Endothelial cell of umbilical vein (primary cell): ENCODE results near the gene TP73. TPM values are rescaled to one million over a fixed set of nuclear protein-coding genes. Genes with fewer than 3 reads are reported as not detected.

Experiments used
- BruUV-seq: library from RNA; stranded (reverse); fragments of 400-500 nt; replicated peaks from 2 replicates; lab custom pipeline; 2021; lab: Mats Ljungman, UMichigan
- CTCF ChIA-PET: fragments of 300-600, 350-600 bp; sonication (Branson Sonifier 250); formaldehyde crosslinking; loops from one replicate; lab custom pipeline; 2021; ENCODE audit warnings: antibody characterized with exemption, inconsistent platforms; lab: Charles Lee
- POLR2A ChIA-PET: fragments of 300-600, 350-600 bp; sonication (Branson Sonifier 250); formaldehyde crosslinking; loops from one replicate; lab custom pipeline; 2021; ENCODE audit warnings: antibody characterized with exemption, inconsistent platforms; lab: Charles Lee
- DNase-seq: peaks from one replicate; pipeline ENCODE4 v3.0.0-alpha.2; 2011; ENCODE audit warnings: low read depth, low spot score
- FAIRE-seq: peaks from 2 replicates; lab custom pipeline; 2011; peaks lifted over from hg19 to GRCh38; lab: Jason Lieb, UNC
- H2AFZ ChIP-seq: 2 replicates; pipeline ENCODE4 v1.6.0; 2012; ENCODE audit warnings: low read depth, low read length, control low read depth, inconsistent platforms
- H3K27ac ChIP-seq: 2 replicates; pipeline ENCODE4 v1.5.1; 2011; ENCODE audit warnings: low read depth, mild to moderate bottlenecking, control low read depth, low read length, moderate library complexity; ENCODE audit not compliant: insufficient read depth
- H3K27me3 ChIP-seq, 2 experiments: 2 replicates each; pipeline versions ENCODE4 v1.6.0 to v1.6.1; 2011; ENCODE audit warnings: low read length in 2 of 2, mixed read lengths in 1 of 2; ENCODE audit not compliant: control insufficient read depth in 2 of 2, insufficient read depth in 2 of 2
- H3K36me3 ChIP-seq, 2 experiments: 2 replicates in 1 of 2; 3 replicates in 1 of 2; pipeline ENCODE4 v1.5.1; 2011; ENCODE audit warnings: low read length in 2 of 2, mild to moderate bottlenecking in 1 of 2, moderate library complexity in 1 of 2; ENCODE audit not compliant: control insufficient read depth in 2 of 2, insufficient read depth in 2 of 2; ENCODE audit errors: extremely low read depth in 1 of 2
- H3K4me1 ChIP-seq: 3 replicates; pipeline ENCODE4 v1.5.1; 2011; ENCODE audit warnings: mild to moderate bottlenecking, low read length; ENCODE audit not compliant: control insufficient read depth, insufficient read depth; ENCODE audit errors: extremely low read depth
- H3K4me2 ChIP-seq: 2 replicates; pipeline ENCODE4 v1.6.1; 2011; ENCODE audit warnings: low read length, control low read depth, mixed read lengths; ENCODE audit not compliant: insufficient read depth
- H3K4me3 ChIP-seq, 3 experiments: fragments of 200-600 bp in 1 of 3; sonication (generic), shearing (Covaris generic) in 1 of 3; replicated peaks in 1 of 3; 2 replicates each; pipeline ENCODE4 v1.5.1; 2011 to 2016; ENCODE audit warnings: control low read depth in 3 of 3, low read length in 3 of 3, mild to moderate bottlenecking in 2 of 3, inconsistent platforms in 1 of 3, low read depth in 1 of 3, moderate library complexity in 1 of 3; ENCODE audit not compliant: insufficient read depth in 1 of 3
- H3K79me2 ChIP-seq: 2 replicates; pipeline ENCODE4 v1.6.0; 2012; ENCODE audit warnings: low read length, inconsistent platforms; ENCODE audit not compliant: control insufficient read depth, insufficient read depth
- H3K9ac ChIP-seq: replicated peaks from 2 replicates; pipeline ENCODE3; 2011; ENCODE audit warnings: low read length, control low read depth; ENCODE audit not compliant: insufficient read depth; ENCODE audit errors: extremely low read depth
- H3K9me1 ChIP-seq: replicated peaks from 3 replicates; pipeline ENCODE4 v1.6.0; 2011; ENCODE audit warnings: mild to moderate bottlenecking, low read length; ENCODE audit not compliant: control insufficient read depth, insufficient read depth; ENCODE audit errors: extremely low read depth
- H3K9me3 ChIP-seq: replicated peaks from 2 replicates; pipeline ENCODE4 v1.5.1; 2012; ENCODE audit warnings: low read length, inconsistent platforms; ENCODE audit not compliant: control insufficient read depth, insufficient read depth
- H4K20me1 ChIP-seq: replicated peaks from 2 replicates; pipeline ENCODE3; 2011; ENCODE audit warnings: mild to moderate bottlenecking, low read length; ENCODE audit not compliant: control insufficient read depth, insufficient read depth; ENCODE audit errors: extremely low read depth
- CTCF ChIP-seq, 2 donors: IDR thresholded peaks; 1 replicate in 1 of 2; 2 replicates in 1 of 2; pipeline ENCODE4 v1.5.1; 2011; ENCODE audit warnings: low read length in 2 of 2, mild to moderate bottlenecking in 2 of 2, moderate library complexity in 2 of 2, control low read depth in 1 of 2, inconsistent platforms in 1 of 2, low read depth in 1 of 2; ENCODE audit not compliant: insufficient read depth in 1 of 2; ENCODE audit errors: extremely low read depth in 1 of 2
- EZH2 ChIP-seq: IDR thresholded peaks from 2 replicates; pipeline ENCODE4 v1.6.1; 2012; ENCODE audit warnings: borderline replicate concordance, low read depth, mild to moderate bottlenecking, moderate library complexity, low read length, inconsistent platforms; ENCODE audit not compliant: severe bottlenecking
- FOS ChIP-seq: IDR thresholded peaks from 2 replicates; pipeline ENCODE4 v1.6.1; 2011; ENCODE audit warnings: mild to moderate bottlenecking, low read length, moderate library complexity, borderline replicate concordance; ENCODE audit not compliant: insufficient read depth
- GATA2 ChIP-seq: IDR thresholded peaks from 2 replicates; pipeline ENCODE4 v1.7.0; 2011; ENCODE audit warnings: low read depth, mild to moderate bottlenecking, moderate library complexity, mixed read lengths, low read length; ENCODE audit not compliant: insufficient read length, insufficient read depth
- JUN ChIP-seq: IDR thresholded peaks from 2 replicates; pipeline ENCODE4 v1.6.1; 2011; ENCODE audit warnings: borderline replicate concordance, low read depth; ENCODE audit not compliant: insufficient read length, insufficient read depth
- MAX ChIP-seq: IDR thresholded peaks from 2 replicates; pipeline ENCODE4 v1.6.1; 2011; ENCODE audit not compliant: insufficient read depth, insufficient read length
- MYC ChIP-seq: IDR thresholded peaks from one replicate; pipeline ENCODE4 v1.6.1; 2011; ENCODE audit warnings: mild to moderate bottlenecking, low read depth, low read length
- POLR2A ChIP-seq: IDR thresholded peaks from 2 replicates; pipeline ENCODE4 v1.6.1; 2012; ENCODE audit warnings: low read depth, mild to moderate bottlenecking, control low read depth, low read length
- POLR2AphosphoS5 ChIP-seq: IDR thresholded peaks from 2 replicates; pipeline ENCODE4 v1.6.1; 2012; ENCODE audit warnings: low read depth, mild to moderate bottlenecking, control low read depth, low read length, moderate library complexity; ENCODE audit not compliant: insufficient read depth
- dilution Hi-C: fragments of 300-500 bp; cut with MboI; formaldehyde crosslinking; loops from one replicate; pipeline ENCODE4 v1.15.0; 2019; ENCODE audit warnings: low sequenced_read_pairs; ENCODE audit not compliant: extremely low pct_ligation_motif_present
- intact Hi-C: fragments of 100-400 bp; cut with micrococcal nuclease; formaldehyde crosslinking; loops from one replicate; pipeline ENCODE4 v1.10.0; 2022
- polyA plus RNA-seq, 4 experiments: library from polyadenylated mRNA; depleted of rRNA in 3 of 4; stranded (reverse) in 3 of 4; unstranded in 1 of 4; fragments of >200 nt; gene quantifications; 2 replicates each; pipeline versions ENCODE4 v1.2.1 to v1.2.3, GENCODE V29; 2011 to 2012; ENCODE audit warnings: missing spikeins in 1 of 4
- total RNA-seq: library from RNA; stranded (reverse); gene quantifications from 2 replicates; pipeline ENCODE4 v1.2.3, GENCODE V29; 2021

TP73 gene
- total and polyA plus RNA-seq, 2 donors (not counting 3 experiments of a cell fraction or from before 2014, with no cell fraction given): 0.03 to 0.15 TPM

GRCh38 chr1:3727825-3728776, 75.8 kb downstream of the TP73 start:
- intact Hi-C loops: no loop called here
- H3K4me1 ChIP-seq: no peaks in the 10 kb centered on the region
- no peaks in the 10 kb centered on the region for H3K36me3 ChIP-seq
- H3K4me2 ChIP-seq: no peak overlapping the region
- no peak overlapping the region for H2AFZ ChIP-seq
- POLR2A ChIA-PET: no interaction called here
- dilution Hi-C loops: no loop called here
- DNase-seq: no peak
- H3K27me3 ChIP-seq: no peaks in the 10 kb centered on the region
- no peak for FAIRE-seq
- no peaks in the 10 kb centered on the region for H4K20me1 ChIP-seq
- H3K9me3 ChIP-seq: no peaks in the 10 kb centered on the region
- CTCF ChIA-PET: interaction anchor here (1.0 to 1.4 kb wide), 8 partner anchors 10 to 275 kb away, joined by 3 to 10 read pairs (median 4); no protein-coding TSS in a partner anchor
- TF ChIP-seq POLR2A (no peak), CTCF (IDR thresholded peaks at IDR 0.05; ENCODE audit: extremely low read depth in 1 of 2, insufficient read depth in 1 of 2, low read depth in 1 of 2, low read length in 2 of 2) (no peak), EZH2 (no peak), JUN (no peak), MYC (no peak), FOS (no peak), MAX (no peak), POLR2AphosphoS5 (no peak), GATA2 (no peak)
- no peak overlapping the region for H3K9ac ChIP-seq
- H3K9me1 ChIP-seq: no peaks in the 10 kb centered on the region
- no peak overlapping the region for H3K4me3 ChIP-seq
- no peaks in the 10 kb centered on the region for H3K79me2 ChIP-seq
- no peak overlapping the region for H3K27ac ChIP-seq
- no TSS peak for BruUV-seq
